HL-60 (cell line): ENCODE measurements around the gene TACC3.

ENCODE experiments used
- DNase-seq, 2 experiments: peaks; one replicate each; pipeline ENCODE4 v3.0.0-alpha.2; 2010 to 2020; ENCODE audit warnings: low read depth in 1 of 2, low spot score in 1 of 2
- H3K27ac ChIP-seq: fragments of 250-450 bp; sonication (Bioruptor Pico); replicated peaks from 2 replicates; pipeline ENCODE4 v1.5.1; 2020; ENCODE audit warnings: mild to moderate bottlenecking, moderate library complexity
- H3K27me3 ChIP-seq: fragments of 250-450 bp; sonication (Bioruptor Pico); 2 replicates; pipeline ENCODE4 v1.5.1; 2021; ENCODE audit warnings: mild to moderate bottlenecking, moderate library complexity; ENCODE audit not compliant: insufficient read depth, poor library complexity, severe bottlenecking
- H3K4me3 ChIP-seq: replicated peaks from 2 replicates; pipeline ENCODE4 v1.5.1; 2011; ENCODE audit warnings: mild to moderate bottlenecking, control low read depth, low read length; ENCODE audit not compliant: insufficient read depth
- CTCF ChIP-seq: IDR thresholded peaks from one replicate; pipeline ENCODE4 v1.5.1; 2011; ENCODE audit warnings: low read length, control low read depth, inconsistent platforms; ENCODE audit not compliant: insufficient read depth
- GABPA ChIP-seq: IDR thresholded peaks from 2 replicates; pipeline ENCODE4 v1.6.1; 2012; ENCODE audit warnings: low read depth
- POLR2AphosphoS5 ChIP-seq: IDR thresholded peaks from 2 replicates; pipeline ENCODE4 v1.6.1; 2012; ENCODE audit warnings: low read depth
- REST ChIP-seq: IDR thresholded peaks from 2 replicates; pipeline ENCODE4 v1.6.1; 2012; ENCODE audit warnings: low read depth; ENCODE audit not compliant: insufficient replicate concordance
- SPI1 ChIP-seq: IDR thresholded peaks from 2 replicates; pipeline ENCODE4 v1.6.1; 2012; ENCODE audit warnings: low read depth, mild to moderate bottlenecking, borderline replicate concordance

Gene TACC3

GRCh38 chr4:1725521-1725920, 4.2 kb downstream of the TACC3 start:
- Histone ChIP-seq H3K4me3 (no peak overlapping the region), H3K27me3 (no peaks in the 10 kb centered on the region), H3K27ac (no peak overlapping the region; the same call in 1 of the 2 replicates)
- TF ChIP-seq GABPA (no peak), POLR2AphosphoS5 (no peak), CTCF (no peak), SPI1 (no peak), REST (no peak)
- no peak for DNase-seq

- DNase-seq = peak in 1 of 2 experiments; percentile 91
- Histone ChIP-seq H3K27me3 (no peaks in the 10 kb centered on the region), H3K4me3 (no peak overlapping the region), H3K27ac (peak overlapping the region; percentile 69)
- TF ChIP-seq SPI1 (no peak), CTCF (peak; percentile 99), GABPA (no peak), POLR2AphosphoS5 (peak; percentile 44; the same call in 1 of the 2 replicates), REST (no peak)
Measured at GRCh38 chr4:1726146-1726934, 5.0 kb downstream of the TACC3 start.

GRCh38 chr4:1727117-1728031, 6.1 kb downstream of the TACC3 start:
- Histone ChIP-seq H3K27me3 (no peaks in the 10 kb centered on the region), H3K27ac (peak overlapping the region; percentile 69), H3K4me3 (peak overlapping the region; percentile 7; the same call in 1 of the 2 replicates)
- peak; percentile 88 to 93 for DNase-seq
- peak; percentile 52 for TF ChIP-seq POLR2AphosphoS5
- TF ChIP-seq CTCF = no peak
- TF ChIP-seq GABPA = peak; percentile 55
- TF ChIP-seq SPI1 = peak; percentile 82
